Neutrophil (primary cell): ENCODE data around the gene RCAN1.

Experiments used
- H3K27ac ChIP-seq: fragments of 200-600 bp; sonication (generic); 2 replicates; pipeline ENCODE4 v1.5.1; 2016; ENCODE audit warnings: mild to moderate bottlenecking, moderate library complexity
- H3K27me3 ChIP-seq: fragments of 200-600 bp; sonication (generic); 2 replicates; pipeline ENCODE4 v1.6.0; 2016; ENCODE audit warnings: mild to moderate bottlenecking
- H3K36me3 ChIP-seq: fragments of 200-600 bp; sonication (generic); 2 replicates; pipeline ENCODE4 v1.5.1; 2017
- H3K4me1 ChIP-seq, 2 experiments: fragments of 200-600 bp in 1 of 2; sonication (generic) in 1 of 2; 1 replicate in 1 of 2; 2 replicates in 1 of 2; pipeline versions ENCODE4 v1.5.1 to v1.6.1; 2013 to 2016; ENCODE audit warnings: low read depth in 1 of 2, low read length in 1 of 2, mild to moderate bottlenecking in 1 of 2, moderate library complexity in 1 of 2; ENCODE audit not compliant: control insufficient read depth in 1 of 2, insufficient read depth in 1 of 2
- H3K4me3 ChIP-seq, 2 experiments: fragments of 200-600 bp in 1 of 2; sonication (generic) in 1 of 2; 1 replicate in 1 of 2; 2 replicates in 1 of 2; pipeline ENCODE4 v1.5.1; 2013 to 2016; ENCODE audit warnings: low read depth in 1 of 2, low read length in 1 of 2, mild to moderate bottlenecking in 1 of 2, moderate library complexity in 1 of 2
- H3K9me3 ChIP-seq: fragments of 200-600 bp; sonication (generic); 2 replicates; pipeline ENCODE4 v1.5.1; 2016
- CTCF ChIP-seq: fragments of 200-600 bp; sonication (generic); IDR thresholded peaks from 2 replicates; pipeline ENCODE4 v1.5.1; 2016; ENCODE audit warnings: antibody characterized with exemption

The RCAN1 gene

GRCh38 chr21:34531399-34531798 is 83.5 kb downstream of the RCAN1 start:
- Histone ChIP-seq H3K27me3 (no peaks in the 10 kb centered on the region), H3K4me1 (peaks cover 31 to 32% of the 10 kb centered on the region in 2 experiments), H3K4me3 (no peak overlapping the region), H3K9me3 (no peaks in the 10 kb centered on the region), H3K27ac (no peak overlapping the region), H3K36me3 (peaks cover 19% of the 10 kb centered on the region)
- TF ChIP-seq CTCF, result no peak

GRCh38 chr21:34530261-34530660 is 84.7 kb downstream of the RCAN1 start:
- no peak overlapping the region for H3K27ac ChIP-seq
- TF ChIP-seq CTCF, result no peak

GRCh38 chr21:34528131-34528561 is 86.8 kb downstream of the RCAN1 start:
- Histone ChIP-seq H3K4me3 (no peak overlapping the region), H3K36me3 (peaks cover 17% of the 10 kb centered on the region), H3K4me1 (peaks cover 18 to 22% of the 10 kb centered on the region in 2 experiments), H3K27ac (no peak overlapping the region), H3K9me3 (no peaks in the 10 kb centered on the region), H3K27me3 (no peaks in the 10 kb centered on the region)
- TF ChIP-seq CTCF, result no peak

More at GRCh38 chr21:34530261-34530660, 84.7 kb downstream of the RCAN1 start:
- Histone ChIP-seq H3K36me3 (peaks cover 17% of the 10 kb centered on the region), H3K4me3 (no peak overlapping the region), H3K4me1 (peaks cover 29 to 35% of the 10 kb centered on the region in 2 experiments), H3K9me3 (no peaks in the 10 kb centered on the region), H3K27me3 (no peaks in the 10 kb centered on the region)

- peak overlapping the region; percentile 68 for H3K27ac ChIP-seq
These were observed 88.2 kb downstream of the RCAN1 start for GRCh38 chr21:34526618-34527290.

GRCh38 chr21:34526241-34526617 is 88.7 kb downstream of the RCAN1 start:
- Histone ChIP-seq H3K27ac (peak overlapping the region; percentile 68), H3K9me3 (no peaks in the 10 kb centered on the region), H3K27me3 (no peaks in the 10 kb centered on the region), H3K4me1 (peaks cover 36 to 41% of the 10 kb centered on the region in 2 experiments), H3K4me3 (no peak overlapping the region), H3K36me3 (peaks cover 10% of the 10 kb centered on the region)
- TF ChIP-seq CTCF, result no peak

More at GRCh38 chr21:34526618-34527290, 88.2 kb downstream of the RCAN1 start:
- Histone ChIP-seq H3K4me1 (peaks cover 31 to 36% of the 10 kb centered on the region in 2 experiments), H3K36me3 (peaks cover 15% of the 10 kb centered on the region), H3K27me3 (no peaks in the 10 kb centered on the region), H3K9me3 (no peaks in the 10 kb centered on the region), H3K4me3 (no peak overlapping the region)
- no peak for TF ChIP-seq CTCF
